GM19324 (cell line): ENCODE measurements around the gene SPATA33.
"Not testable (repeated sequence)": the region's sequence is repeated elsewhere in the genome, so short reads cannot be mapped to it uniquely, and the experiment has no call there.

Experiments used
- ATAC-seq: cut with Tn5 transposase; IDR thresholded peaks from one replicate; pipeline ENCODE4 v1.9.1; 2021; ENCODE audit warnings: mild to moderate bottlenecking, moderate library complexity; ENCODE audit not compliant: unreplicated experiment, low FRiP score

SPATA33 gene

DNA sequence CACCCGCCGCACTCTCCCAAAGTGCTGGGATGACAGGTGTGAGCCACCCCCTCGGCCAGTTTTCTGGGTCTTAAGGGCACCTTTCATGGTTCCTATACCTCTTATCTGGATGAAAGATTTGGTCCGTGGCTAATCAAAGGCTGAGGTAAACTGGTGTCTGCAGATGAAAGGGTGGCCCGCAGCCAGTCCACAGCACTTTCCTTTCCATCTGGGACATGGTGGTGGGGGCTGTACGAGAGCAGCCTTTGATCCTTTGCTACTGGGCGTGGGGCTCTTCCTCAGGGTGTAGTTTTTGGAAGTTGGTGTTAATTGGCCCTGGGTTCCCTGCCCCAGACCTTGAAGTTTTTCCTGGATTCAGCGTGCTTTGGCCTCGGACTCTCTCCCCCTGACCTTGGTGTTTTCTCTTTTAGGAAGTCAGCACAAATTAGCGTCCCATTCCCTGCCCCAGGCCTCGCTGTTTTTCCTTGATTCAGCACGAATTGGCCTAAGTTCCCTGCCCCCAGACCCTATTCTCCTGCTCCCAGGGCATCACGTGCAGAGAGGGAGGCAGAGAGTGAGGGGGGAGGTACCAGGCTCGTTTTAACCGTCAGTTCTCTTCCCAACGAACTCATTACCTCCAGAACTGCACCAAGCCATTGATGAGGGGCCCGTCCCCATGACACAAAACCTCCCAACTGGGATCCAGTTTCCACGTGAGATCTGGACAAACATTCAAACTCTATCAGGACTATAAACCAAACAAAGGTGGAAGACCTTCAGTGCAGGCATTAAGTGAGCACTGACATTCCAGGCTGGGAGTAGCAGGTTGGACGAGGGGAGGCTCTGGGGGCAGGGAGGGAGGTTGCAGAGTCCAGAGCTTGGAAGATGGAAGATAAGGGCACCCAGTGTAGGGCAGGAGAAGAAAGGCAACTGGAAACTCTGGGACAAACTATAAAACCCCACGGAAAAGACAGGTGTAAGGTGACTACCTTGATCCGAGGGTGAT lies 32.6 kb upstream of the SPATA33 start:
- no peak for ATAC-seq

DNA sequence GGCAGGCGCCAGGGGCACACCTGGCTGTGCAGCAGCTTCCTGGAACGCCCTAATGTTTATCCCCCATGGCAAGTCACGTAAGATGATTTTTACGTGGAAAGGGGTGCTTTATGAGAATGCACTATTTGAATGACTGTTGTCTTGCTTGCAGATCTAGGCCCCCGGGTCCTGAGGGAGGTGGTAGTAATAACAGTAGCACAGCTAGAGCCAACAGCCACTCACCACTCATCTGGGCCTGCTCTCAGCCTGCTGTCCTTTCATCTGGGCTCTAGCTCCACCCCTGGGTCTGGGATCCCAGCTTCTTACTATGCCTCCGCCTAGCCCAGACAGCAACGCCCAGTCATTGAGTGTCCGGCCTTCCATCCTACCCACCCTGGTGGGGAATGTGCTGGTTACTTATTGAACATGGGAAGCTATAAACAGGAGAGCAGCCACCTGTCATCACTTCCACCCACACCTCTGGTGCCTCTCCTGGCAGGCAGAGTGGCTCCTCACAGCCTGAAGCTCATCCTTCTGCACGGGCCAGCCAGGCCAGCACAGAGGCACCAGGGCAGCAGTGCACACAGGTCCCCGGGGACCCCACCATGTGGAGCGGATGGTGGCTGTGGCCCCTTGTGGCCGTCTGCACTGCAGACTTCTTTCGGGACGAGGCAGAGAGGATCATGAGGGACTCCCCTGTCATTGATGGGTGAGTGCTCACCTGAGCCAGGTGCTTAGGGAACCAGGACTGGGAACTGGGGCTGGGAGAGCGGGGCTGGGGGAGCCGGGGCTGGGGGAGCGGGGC lies 27.6 kb upstream of the SPATA33 start:
- no peak for ATAC-seq

DNA sequence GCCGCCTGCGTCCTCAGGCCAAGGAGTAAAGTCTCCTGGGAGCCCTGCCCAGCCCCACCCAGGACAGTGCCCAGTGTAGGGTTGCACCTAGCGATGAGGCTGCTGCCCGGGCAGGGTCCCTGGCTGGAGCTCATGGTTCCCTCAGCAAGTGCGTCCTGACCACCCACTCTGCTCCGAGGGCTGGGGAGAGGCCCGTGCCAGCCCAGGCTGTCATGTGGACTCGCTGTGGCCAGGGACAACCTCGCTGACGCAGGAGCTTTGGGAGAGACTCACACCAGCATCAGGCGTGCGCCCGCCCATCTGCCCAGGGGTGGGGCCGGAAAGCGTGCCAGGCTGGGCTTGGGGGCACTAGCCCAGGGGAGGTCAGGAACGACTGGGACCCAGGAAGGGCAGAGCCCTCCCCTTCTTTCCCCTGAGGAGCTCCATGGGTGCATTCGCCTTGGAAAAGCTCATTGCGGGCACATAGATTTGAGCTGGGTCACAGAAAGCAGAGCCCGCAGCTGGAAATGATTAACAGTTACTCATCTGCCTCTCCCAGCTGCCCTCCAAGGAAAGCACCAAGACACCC lies 24.5 kb upstream of the SPATA33 start:
- ATAC-seq = no peak

DNA sequence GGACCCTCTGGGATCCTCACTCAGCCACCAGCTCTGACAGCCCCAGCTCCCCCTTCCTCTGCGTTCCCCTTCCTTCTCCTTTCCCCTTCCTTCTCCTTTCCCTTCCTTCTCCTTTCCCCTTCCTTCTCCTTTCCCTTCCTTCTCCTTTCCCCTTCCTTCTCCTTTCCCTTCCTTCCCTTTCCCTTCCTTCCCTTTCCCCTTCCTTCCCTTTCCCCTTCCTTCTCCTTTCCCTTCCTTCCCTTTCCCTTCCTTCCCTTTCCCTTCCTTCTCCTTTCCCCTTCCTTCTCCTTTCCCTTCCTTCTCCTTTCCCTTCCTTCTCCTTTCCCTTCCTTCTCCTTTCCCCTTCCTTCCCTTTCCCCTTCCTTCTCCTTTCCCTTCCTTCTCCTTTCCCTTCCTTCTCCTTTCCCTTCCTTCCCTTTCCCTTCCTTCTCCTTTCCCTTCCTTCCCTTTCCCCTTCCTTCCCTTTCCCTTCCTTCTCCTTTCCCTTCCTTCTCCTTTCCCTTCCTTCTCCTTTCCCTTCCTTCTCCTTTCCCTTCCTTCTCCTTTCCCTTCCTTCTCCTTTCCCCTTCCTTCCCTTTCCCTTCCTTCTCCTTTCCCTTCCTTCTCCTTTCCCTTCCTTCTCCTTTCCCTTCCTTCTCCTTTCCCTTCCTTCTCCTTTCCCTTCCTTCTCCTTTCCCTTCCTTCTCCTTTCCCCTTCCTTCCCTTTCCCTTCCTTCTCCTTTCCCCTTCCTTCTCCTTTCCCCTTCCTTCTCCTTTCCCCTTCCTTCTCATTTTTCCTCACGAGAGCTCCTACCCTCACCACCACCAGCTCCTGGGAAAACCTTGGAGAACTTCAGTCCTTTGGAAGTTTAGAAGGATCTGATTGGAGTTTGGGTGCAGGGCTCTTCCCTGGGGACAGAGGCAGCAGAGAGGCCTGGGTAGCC lies 22.9 kb upstream of the SPATA33 start:
- not testable (repeated sequence) for ATAC-seq

DNA sequence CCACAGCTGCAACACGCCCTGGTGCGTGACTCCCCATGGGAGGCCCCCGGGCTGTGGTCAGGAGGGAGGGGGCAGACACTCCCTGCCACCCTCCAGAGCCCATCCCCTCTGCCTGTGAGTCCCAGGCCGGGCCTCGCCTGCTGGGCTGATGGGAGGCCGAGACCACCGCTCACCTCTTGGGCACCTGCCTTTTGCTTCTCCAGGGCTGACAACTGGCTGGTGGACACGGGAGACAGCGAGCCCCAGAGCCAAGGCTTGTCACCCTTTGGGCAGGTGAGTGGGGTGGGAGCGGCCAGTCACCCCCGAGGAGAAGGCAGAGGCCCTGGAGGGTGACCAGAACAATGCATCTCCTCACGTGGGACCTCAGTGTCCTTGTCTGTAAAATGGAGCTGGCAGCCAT lies 21.0 kb upstream of the SPATA33 start:
- ATAC-seq = no peak

DNA sequence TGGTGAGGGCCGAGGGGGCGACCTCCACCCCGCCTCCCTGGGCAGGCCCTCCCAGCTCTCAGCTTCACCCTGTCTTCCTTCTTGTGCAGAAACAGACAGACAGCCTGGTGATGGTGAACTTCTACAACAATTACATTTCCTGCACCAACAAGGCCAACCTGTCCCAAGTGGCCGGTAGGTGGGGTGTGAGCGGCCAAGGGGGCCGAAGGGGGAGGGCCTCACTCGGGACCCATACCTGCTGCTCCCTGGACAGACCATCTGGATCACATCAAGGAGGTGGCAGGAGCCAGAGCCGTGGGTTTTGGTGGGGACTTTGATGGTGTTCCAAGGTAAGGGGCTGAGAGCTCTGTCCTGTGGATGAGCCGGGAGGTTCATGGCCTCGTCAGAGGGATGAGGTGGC lies 20.3 kb upstream of the SPATA33 start:
- no peak for ATAC-seq

DNA sequence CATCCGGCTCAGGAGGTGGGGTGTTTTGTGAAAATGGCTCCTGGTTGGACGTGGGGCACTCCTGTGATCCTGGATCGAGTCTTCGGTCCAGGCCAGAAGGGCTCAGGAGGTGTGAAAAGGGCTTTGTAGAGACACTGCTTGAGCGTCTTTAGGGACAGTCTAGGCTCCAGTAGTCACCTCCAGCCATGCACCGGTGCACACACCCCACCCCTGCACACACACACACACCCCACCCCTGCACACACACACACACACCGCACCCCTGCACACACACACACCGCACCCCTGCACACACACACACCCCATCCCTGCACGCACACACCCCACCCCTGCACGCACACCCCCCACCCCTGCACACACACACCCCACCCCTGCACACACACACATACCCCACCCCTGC lies 19.2 kb upstream of the SPATA33 start:
- no peak for ATAC-seq

DNA sequence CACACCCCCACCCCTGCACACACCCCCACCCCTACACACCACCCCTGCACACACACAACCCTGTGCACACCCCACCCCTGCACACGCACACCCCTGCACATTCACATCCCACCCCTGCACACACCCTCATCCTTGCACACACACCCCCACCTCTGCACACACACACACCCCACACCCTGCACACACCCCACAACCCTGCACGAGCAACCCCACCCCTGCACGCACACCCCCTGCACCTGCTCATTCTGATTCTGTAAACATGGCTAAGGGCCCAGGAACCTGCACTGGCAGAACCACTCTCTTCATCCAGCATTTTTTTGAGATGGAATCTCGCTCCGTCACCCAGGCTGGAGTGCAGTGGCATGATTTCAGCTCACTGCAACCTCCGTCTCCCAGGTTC lies 18.3 kb upstream of the SPATA33 start:
- no peak for ATAC-seq

DNA sequence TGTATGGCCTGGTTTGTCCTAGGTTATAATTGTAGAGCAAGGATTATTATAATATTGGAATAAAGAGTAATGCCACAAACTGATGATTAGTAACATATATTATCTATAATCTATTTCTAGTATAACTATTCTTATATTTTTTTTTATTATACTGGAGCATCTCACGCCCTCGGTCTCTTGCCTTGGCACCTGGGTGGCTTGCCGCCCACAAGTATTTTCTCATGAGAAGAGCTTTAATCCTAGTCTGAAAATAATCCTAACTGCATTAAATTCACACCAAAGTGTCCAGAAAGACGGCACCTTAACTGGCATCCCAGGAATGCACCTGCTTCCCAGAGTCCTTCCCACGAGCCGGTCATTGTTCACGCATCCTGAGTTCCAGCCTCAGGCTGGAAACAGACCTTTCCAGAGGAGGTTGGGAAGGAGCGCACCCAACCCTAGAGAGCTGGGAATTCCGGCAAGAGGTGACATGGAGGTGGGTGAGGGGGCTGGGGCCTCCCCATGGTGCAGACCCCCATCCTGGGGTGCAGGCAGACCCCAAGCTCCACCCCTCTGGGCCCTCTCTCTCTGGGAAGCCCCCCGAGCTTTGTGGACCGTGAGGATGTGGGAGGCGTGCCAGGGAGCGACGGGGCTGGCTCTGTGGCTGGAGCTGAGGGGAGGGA lies 16.0 kb upstream of the SPATA33 start:
- ATAC-seq = no peak

DNA sequence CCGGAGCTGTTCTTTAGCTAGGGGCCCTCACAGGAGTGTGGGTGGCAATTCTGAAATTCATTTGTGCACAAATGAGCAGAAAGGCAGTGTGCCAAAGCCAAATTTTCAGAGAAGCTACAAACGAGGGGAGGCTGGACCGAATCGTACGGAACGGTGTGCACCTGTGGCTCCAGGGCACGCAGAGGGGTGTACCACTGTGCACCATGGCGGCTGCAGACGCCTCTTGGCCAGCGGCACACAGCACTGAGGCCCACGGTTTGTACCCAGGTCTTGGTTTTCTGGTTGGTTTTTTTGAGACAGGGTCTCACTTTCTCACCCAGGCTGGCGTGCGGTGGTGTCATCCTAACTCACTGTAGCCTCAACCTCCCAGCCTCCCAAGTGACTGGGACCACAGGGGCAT lies 15.1 kb upstream of the SPATA33 start:
- no peak for ATAC-seq

DNA sequence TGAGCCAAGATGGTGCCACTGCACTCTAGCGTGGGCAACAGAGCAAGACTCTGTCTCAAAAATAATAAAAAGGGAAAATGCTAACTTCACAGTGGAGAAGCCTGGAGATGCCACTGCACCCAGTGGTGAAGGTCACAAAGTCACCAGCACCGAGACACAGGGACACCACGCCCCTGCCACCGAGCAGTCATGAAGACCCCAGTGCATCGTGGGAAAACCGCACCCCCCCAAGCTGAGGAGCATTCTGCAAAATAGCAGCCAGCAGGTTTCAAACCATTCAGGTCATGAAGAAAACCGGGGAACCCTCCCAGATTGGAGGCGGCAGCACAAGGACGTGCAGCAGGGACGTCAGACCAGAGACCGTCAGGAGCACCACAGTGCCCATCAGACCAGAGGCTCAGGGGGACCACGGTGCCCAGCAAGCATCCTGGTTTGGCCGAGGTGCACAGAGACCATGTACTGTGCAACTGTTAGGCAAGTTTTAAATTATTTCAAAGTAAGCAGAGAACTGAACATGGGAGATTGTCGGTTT lies 13.8 kb upstream of the SPATA33 start:
- ATAC-seq = no peak

DNA sequence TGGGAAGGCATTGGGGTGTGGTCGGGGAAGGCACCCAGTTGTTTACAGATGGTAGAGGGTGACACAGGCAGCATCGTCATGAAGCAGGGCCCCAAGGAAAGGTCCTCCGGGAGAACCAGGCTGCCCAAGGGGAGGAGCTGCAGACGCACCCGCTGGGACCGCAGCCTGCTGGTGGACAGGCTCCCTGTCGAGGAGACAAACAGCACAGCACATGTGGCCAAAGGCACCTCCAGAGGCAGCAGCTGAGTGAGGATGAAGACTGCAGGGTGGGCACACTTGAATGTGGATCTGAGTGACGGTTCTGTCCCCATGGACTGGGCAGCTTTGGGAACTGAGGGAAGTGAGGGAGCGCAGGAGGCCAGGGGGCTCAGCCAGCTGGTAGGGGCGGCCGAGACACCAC lies 12.5 kb upstream of the SPATA33 start:
- no peak for ATAC-seq

DNA sequence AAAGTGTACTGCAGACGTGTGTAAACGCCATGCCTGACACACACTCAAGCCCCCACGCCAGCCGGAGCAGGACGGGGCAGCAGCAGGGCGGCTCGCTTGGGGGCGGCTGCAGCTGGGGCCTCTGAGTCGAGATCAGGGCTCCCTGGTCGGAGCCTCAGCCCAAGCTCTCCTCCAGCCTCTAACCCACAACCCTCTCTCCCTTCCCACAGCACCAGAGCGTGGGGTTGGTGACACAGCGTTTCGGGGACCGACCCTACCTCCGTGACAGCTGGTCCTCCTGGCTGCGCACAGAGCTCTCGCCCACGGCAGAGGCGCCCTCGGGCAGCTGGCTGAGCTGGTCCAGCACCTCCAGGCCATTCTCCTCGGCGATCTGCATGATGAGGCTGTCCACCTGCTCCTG lies 11.4 kb upstream of the SPATA33 start:
- ATAC-seq = no peak

DNA sequence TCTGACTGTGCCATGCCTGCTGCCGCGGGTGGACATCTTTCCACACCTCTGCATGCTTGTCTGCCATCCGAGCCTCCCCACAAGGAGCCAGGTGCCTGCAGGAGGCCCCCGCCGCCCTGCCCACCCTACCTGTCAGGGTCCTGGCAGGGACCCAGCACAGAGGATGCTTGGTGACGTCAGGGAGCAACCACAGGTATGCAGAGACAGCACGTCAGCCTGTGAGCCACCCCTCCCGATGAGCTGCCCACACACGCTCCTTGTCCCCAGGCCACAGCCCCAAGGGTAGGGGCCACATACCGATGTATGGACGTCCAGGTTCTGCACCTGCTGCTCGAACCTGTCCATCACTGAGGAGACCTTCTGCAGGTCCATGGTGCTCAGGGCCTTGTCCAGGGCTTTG lies 10.7 kb upstream of the SPATA33 start:
- no peak for ATAC-seq

DNA sequence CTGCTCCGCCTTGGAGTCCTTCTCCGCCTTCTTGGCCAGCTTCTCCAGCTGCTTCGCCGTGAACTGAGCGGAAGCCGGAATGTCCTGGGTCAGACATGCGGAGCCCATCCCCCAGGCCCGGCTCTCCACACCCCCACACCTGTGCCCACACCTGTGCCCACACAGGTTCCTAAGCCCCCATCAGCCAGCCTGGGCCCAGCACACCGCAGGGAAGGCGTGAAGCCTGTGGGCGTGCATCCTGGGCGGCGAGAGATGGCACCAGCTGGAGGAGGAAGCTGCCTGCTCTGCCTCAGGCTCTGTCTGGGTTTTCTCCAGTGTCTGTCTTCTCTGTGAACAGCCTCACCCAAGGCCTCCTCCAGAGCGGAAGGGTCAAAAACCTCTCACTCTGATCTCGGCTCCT lies 6.1 kb upstream of the SPATA33 start:
- no peak for ATAC-seq

DNA sequence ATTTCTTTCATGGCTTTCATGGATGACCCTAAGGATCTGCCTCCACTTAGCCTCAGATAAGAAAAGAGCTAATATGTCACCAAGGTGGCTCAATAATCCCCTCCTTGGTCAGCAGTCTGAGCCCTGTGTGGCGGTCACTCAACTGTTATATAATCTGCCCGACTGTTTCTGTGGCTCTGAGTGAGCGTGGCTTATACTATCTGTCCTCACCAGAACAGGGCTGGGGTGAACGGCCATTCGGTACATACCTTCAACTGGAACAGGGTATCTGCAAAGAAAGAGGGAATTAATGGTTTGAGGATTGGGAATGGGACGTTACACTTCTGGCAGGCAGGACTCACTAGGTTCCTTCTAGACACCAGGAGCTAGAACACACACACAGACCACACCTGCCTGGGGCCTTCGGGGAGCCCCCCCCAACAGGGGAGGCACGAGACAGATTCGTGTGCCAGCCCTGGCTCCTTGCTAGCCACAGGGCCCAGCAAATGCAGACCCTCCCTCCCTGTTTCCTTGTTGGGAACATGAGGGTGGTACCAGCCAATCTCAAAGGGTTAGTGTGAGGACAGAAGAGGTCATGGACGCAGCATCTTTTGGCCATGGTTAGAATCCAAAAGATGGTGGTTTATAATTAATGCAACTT lies 3.9 kb upstream of the SPATA33 start:
- ATAC-seq = no peak

DNA sequence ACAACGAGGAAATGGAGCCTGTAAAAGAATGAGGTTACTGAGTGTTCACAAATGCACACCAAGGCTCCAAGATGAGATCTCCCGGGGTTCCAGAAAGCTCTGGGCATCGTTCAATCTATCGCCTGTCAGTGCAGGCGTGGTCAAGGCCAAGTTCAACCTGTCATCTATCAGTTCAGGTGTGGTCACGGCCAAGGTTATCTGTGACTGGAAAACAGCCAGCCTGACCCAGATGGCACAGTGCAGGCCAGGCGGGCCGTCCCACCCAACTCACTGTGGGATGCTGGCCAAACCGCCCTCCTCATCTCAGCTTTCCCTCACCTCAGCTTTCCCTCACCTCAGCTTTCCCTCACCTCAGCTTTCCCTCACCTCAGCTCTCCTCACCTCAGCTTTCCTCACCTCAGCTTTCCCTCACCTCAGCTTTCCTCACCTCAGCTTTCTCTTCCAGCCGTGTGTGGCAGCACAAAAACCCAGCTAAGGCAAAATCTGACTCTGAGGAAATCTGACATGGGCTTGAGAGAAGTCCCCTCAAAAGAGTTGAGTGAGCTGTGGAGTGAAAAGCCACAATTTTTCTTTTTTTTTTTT lies 2.5 kb upstream of the SPATA33 start:
- no peak for ATAC-seq

DNA sequence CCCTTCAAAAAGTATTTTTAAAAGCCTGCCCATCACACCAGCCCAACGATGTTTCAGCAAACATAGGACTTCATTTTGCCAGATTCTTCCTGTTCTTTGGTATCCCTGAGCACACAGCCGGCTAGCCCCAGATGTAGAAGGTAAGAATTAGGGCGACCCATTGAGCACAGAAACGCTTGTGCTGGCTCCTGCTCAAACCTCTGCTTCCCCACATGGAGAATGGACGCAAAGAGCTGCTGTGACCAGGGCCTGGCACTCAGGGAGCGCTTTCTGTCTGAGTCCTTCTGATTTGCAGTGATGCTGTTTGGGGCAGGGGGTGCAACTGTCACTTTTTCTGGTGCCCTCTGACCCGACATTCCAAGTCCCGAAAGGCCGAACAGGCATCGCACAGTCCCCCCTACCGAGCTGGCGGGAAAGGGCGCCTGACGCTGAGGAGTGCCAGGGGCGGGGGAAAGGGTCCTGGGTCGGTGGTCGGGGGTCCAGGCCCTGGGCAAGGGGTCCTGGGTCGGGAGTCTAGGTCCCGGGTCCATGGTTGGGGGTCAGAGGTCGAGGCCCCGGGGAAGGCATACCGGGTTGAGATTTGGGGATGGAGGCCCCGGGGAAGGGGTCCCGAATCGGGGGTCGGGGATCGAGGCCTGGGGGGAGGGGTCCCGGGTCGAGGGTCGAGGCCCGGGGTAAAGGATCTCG lies 1.1 kb upstream of the SPATA33 start:
- no peak for ATAC-seq
